Liver (tissue), 3 donors: ENCODE measurements around the gene INTS3.

ENCODE experiments used
- CTCF ChIP-seq: fragments of 150-350 bp; IDR thresholded peaks from 2 replicates; pipeline ENCODE4 v1.5.1; 2017; ENCODE audit warnings: improper control_type of control experiment, low read depth, low read length; ENCODE audit not compliant: missing input control
- FOXA1 ChIP-seq: IDR thresholded peaks from 2 replicates; pipeline ENCODE4 v1.6.1; 2016; ENCODE audit warnings: antibody characterized with exemption
- GABPA ChIP-seq, 2 donors: IDR thresholded peaks in 1 of 2; conservative IDR thresholded peaks in 1 of 2; 2 replicates each; pipeline ENCODE4 v1.6.1; 2016; ENCODE audit warnings: antibody characterized with exemption in 2 of 2, mild to moderate bottlenecking in 1 of 2, moderate library complexity in 1 of 2
- MAX ChIP-seq: IDR thresholded peaks from 2 replicates; pipeline ENCODE4 v1.6.1; 2016; ENCODE audit warnings: antibody characterized with exemption
- NR2F2 ChIP-seq: IDR thresholded peaks from 2 replicates; pipeline ENCODE4 v1.6.1; 2016; ENCODE audit warnings: antibody characterized with exemption
- RAD21 ChIP-seq, 2 donors: IDR thresholded peaks; 2 replicates each; pipeline ENCODE4 v1.6.1; 2016; ENCODE audit warnings: antibody characterized with exemption in 2 of 2, mild to moderate bottlenecking in 2 of 2
- TAF1 ChIP-seq: conservative IDR thresholded peaks from 2 replicates; pipeline ENCODE4 v1.6.1; 2016; ENCODE audit warnings: antibody characterized with exemption, mild to moderate bottlenecking
- YY1 ChIP-seq: IDR thresholded peaks from 2 replicates; pipeline ENCODE4 v1.6.1; 2016; ENCODE audit warnings: antibody characterized with exemption, mild to moderate bottlenecking
- donor health status: healthy.
- donor health status: healthy.

- TF ChIP-seq CTCF: no peak
- TF ChIP-seq TAF1: no peak
- TF ChIP-seq NR2F2: no peak
- TF ChIP-seq GABPA (IDR thresholded peaks at IDR 0.05 in 1 of 2, conservative IDR thresholded peaks at IDR 0.05 in 1 of 2): no peak
- no peak for TF ChIP-seq YY1
- TF ChIP-seq RAD21 (IDR thresholded peaks at IDR 0.05): no peak
- no peak for TF ChIP-seq MAX
- TF ChIP-seq FOXA1: no peak
Observed at GRCh38 chr1:153776352-153776751, 48.5 kb downstream of the INTS3 start.
